GM19438 (cell line): ENCODE measurements around the gene MRM2.

Experiments used
- ATAC-seq: cut with Tn5 transposase; IDR thresholded peaks from one replicate; pipeline ENCODE4 v1.9.1; 2021; ENCODE audit warnings: low read depth; ENCODE audit not compliant: unreplicated experiment

Gene MRM2

GRCh38 chr7:2225336-2225735 is 16.7 kb downstream of the MRM2 start:
- ATAC-seq = no peak

GRCh38 chr7:2224934-2225333 is 17.1 kb downstream of the MRM2 start:
- no peak for ATAC-seq

- ATAC-seq = no peak
Measured at GRCh38 chr7:2224491-2224928, 17.5 kb downstream of the MRM2 start.

GRCh38 chr7:2223321-2223720 is 18.7 kb downstream of the MRM2 start:
- ATAC-seq = no peak

GRCh38 chr7:2222516-2222915 is 19.5 kb downstream of the MRM2 start:
- ATAC-seq = no peak

GRCh38 chr7:2220954-2221353 is 21.1 kb downstream of the MRM2 start:
- no peak for ATAC-seq

- ATAC-seq = no peak
Measured at GRCh38 chr7:2220506-2220905, 21.5 kb downstream of the MRM2 start.

GRCh38 chr7:2220030-2220429 is 22.0 kb downstream of the MRM2 start:
- no peak for ATAC-seq

- ATAC-seq = no peak
Measured at GRCh38 chr7:2219606-2220005, 22.4 kb downstream of the MRM2 start.

GRCh38 chr7:2219136-2219535 is 22.9 kb downstream of the MRM2 start:
- no peak for ATAC-seq

- ATAC-seq = no peak
Measured at GRCh38 chr7:2218444-2218785, 23.6 kb downstream of the MRM2 start.

- no peak for ATAC-seq
Measured at GRCh38 chr7:2217716-2218443, 24.1 kb downstream of the MRM2 start.

- no peak for ATAC-seq
Measured at GRCh38 chr7:2217206-2217605, 24.8 kb downstream of the MRM2 start.

GRCh38 chr7:2215851-2216250 is 26.2 kb downstream of the MRM2 start:
- ATAC-seq = no peak

GRCh38 chr7:2214636-2215035 is 27.4 kb downstream of the MRM2 start:
- ATAC-seq = no peak

GRCh38 chr7:2213551-2214215 is 28.3 kb downstream of the MRM2 start:
- no peak for ATAC-seq

- ATAC-seq = no peak
Measured at GRCh38 chr7:2212906-2213305, 29.1 kb downstream of the MRM2 start.

GRCh38 chr7:2211926-2212325 is 30.1 kb downstream of the MRM2 start:
- no peak for ATAC-seq

- no peak for ATAC-seq
Measured at GRCh38 chr7:2211259-2211880, 30.6 kb downstream of the MRM2 start.

- ATAC-seq = no peak
Measured at GRCh38 chr7:2210551-2211258, 31.3 kb downstream of the MRM2 start.

- peak; percentile 15 for ATAC-seq
Measured at GRCh38 chr7:2209961-2210323, 32.1 kb downstream of the MRM2 start.
